H1 (cell line): Measurements from ENCODE around the gene ECSIT. TPM values are rescaled to one million over a fixed set of nuclear protein-coding genes. Genes with fewer than 3 reads are reported as not detected.

Source experiments
- NANOG ChIP-seq: IDR thresholded peaks from 2 replicates; pipeline ENCODE4 v1.6.1; 2011; ENCODE audit warnings: low read length, low read depth, mild to moderate bottlenecking, inconsistent platforms; ENCODE audit not compliant: insufficient read depth, poor library complexity, severe bottlenecking
- RFX5 ChIP-seq: IDR thresholded peaks from 2 replicates; pipeline ENCODE4 v1.6.1; 2011; ENCODE audit warnings: low read depth, low read length, improper control_type of control experiment, borderline replicate concordance
- polyA plus RNA-seq, 7 experiments: library from polyadenylated mRNA; depleted of rRNA in 3 of 7; stranded (reverse) in 5 of 7; unstranded in 2 of 7; fragments of >200 nt in 5 of 7; fragments of 200-250 nt in 2 of 7; gene quantifications; 1 replicate in 5 of 7; 2 replicates in 1 of 7; 4 replicates in 1 of 7; pipeline versions ENCODE4 v1.2.1 to v1.2.3, GENCODE V29; 2011 to 2013; ENCODE audit warnings: missing spikeins in 2 of 7, mixed read lengths in 2 of 7
- total RNA-seq: library from RNA; stranded (reverse); fragmentation: NEBNext Ultra II Directional; extraction: Animal tissue kit (Norgen Biotek cat#: 25700); gene quantifications from 2 replicates; pipeline ENCODE4 v1.2.1, GENCODE V29; 2021

The ECSIT gene
- total and polyA plus RNA-seq, 2 of the 8 experiments (the other 6 are each of a cell fraction or from before 2014, with no cell fraction given), result 55.7 to 74.1 TPM

DNA sequence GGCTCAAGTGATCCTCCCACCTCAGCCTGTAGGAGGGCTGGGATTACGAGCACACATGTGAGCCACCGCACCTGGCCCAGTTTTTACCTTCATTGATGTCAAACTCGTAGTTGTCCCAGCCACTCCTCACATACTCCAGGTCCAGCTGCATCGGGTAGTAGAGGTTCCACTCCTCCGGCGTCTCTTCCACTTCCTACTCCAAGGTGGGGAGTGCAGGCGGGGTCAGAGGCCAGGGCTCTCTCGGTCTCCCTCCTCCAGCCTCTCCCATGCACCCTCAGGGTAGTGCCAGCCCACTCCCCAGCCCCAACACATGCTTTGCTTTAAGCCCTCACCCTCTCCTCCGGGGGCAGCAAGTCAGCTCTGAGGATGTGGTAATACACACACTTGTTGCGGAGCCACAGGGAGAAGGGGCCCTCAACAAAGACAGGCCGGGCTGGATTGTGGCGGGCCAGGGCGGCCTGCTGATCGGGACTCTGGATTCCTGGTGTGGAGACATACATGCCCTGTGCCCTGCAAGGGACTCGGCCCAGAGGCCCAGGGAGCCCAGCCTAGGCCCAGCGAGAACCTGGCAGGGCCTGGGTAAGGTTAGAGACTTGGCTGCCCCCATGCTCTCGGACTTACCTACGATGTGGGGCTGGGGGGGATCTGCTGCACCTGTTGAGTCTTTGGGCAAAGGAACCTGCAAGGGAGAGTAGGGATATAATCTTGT, 21.4 kb downstream of the ECSIT start (continued):
- TF ChIP-seq RFX5 (no peak), NANOG (no peak)
